GM23248 (cell line): Measurements from ENCODE around the gene MYO5C. TPM values are rescaled to one million over a fixed set of nuclear protein-coding genes. Genes with fewer than 3 reads are reported as not detected.

Experiments used
- DNase-seq: peaks from one replicate; pipeline ENCODE4 v3.0.0-alpha.2; 2015
- H2AFZ ChIP-seq: fragments of 200-600 bp; sonication (generic); 2 replicates; pipeline ENCODE4 v1.6.1; 2016; ENCODE audit warnings: antibody characterized with exemption
- H3F3A ChIP-seq: fragments of 200-600 bp; sonication (generic); 2 replicates; pipeline ENCODE4 v1.6.1; 2016; ENCODE audit warnings: mild to moderate bottlenecking, antibody characterized with exemption, mixed run types; ENCODE audit not compliant: insufficient read depth
- H3K27ac ChIP-seq: fragments of 200-600 bp; sonication (generic); 2 replicates; pipeline ENCODE4 v1.5.1; 2016; ENCODE audit warnings: mild to moderate bottlenecking
- H3K27me3 ChIP-seq: fragments of 200-600 bp; sonication (generic); replicated peaks from 2 replicates; pipeline ENCODE4 v1.6.1; 2016; ENCODE audit warnings: mild to moderate bottlenecking; ENCODE audit not compliant: insufficient read depth
- H3K36me3 ChIP-seq: fragments of 200-600 bp; sonication (generic); 2 replicates; pipeline ENCODE4 v1.6.1; 2016; ENCODE audit warnings: low read depth, mild to moderate bottlenecking
- H3K4me1 ChIP-seq: fragments of 200-600 bp; sonication (generic); 2 replicates; pipeline ENCODE4 v1.6.1; 2016; ENCODE audit warnings: mild to moderate bottlenecking; ENCODE audit not compliant: insufficient read depth
- H3K4me2 ChIP-seq: fragments of 200-600 bp; sonication (generic); one replicate; pipeline ENCODE4 v1.6.1; 2016; ENCODE audit warnings: mild to moderate bottlenecking; ENCODE audit not compliant: unreplicated experiment
- H3K4me3 ChIP-seq: fragments of 200-600 bp; sonication (generic); 2 replicates; pipeline ENCODE4 v1.5.1; 2016; ENCODE audit warnings: mild to moderate bottlenecking
- H3K79me2 ChIP-seq: fragments of 200-600 bp; sonication (generic); 2 replicates; pipeline ENCODE4 v1.6.1; 2016; ENCODE audit warnings: mild to moderate bottlenecking; ENCODE audit not compliant: insufficient read depth
- H3K9ac ChIP-seq: fragments of 200-600 bp; sonication (generic); 2 replicates; pipeline ENCODE4 v1.6.1; 2016; ENCODE audit warnings: mild to moderate bottlenecking
- H3K9me2 ChIP-seq: fragments of 200-600 bp; sonication (generic); 2 replicates; pipeline ENCODE4 v1.6.1; 2016; ENCODE audit warnings: mixed run types, mild to moderate bottlenecking, moderate library complexity; ENCODE audit not compliant: insufficient read depth
- H3K9me3 ChIP-seq: fragments of 200-600 bp; sonication (generic); one replicate; pipeline ENCODE4 v1.6.1; 2017; ENCODE audit warnings: low read depth
- H4K20me1 ChIP-seq: fragments of 200-600 bp; sonication (generic); 2 replicates; pipeline ENCODE4 v1.6.0; 2016; ENCODE audit not compliant: insufficient read depth
- EZH2 ChIP-seq: fragments of 200-600 bp; sonication (generic); IDR thresholded peaks from 2 replicates; pipeline ENCODE4 v1.6.1; 2018; ENCODE audit warnings: antibody characterized with exemption, mild to moderate bottlenecking; ENCODE audit not compliant: insufficient read depth, poor library complexity, severe bottlenecking
- EZH2phosphoT487 ChIP-seq: fragments of 200-600 bp; sonication (generic); IDR thresholded peaks from 2 replicates; pipeline ENCODE4 v1.6.1; 2018; ENCODE audit warnings: antibody characterized with exemption, moderate library complexity, mild to moderate bottlenecking, low read depth; ENCODE audit not compliant: insufficient read depth
- WGBS, 2 experiments: methylation state at CpG; one replicate each; pipeline ENCODE4 v1.1.6; 2015 to 2017; ENCODE audit warnings: low lambda C conversion rate in 2 of 2, low coverage in 1 of 2; ENCODE audit errors: missing lambda C conversion rate in 2 of 2; 5-methylcytosine and 5-hydroxymethylcytosine counted together
- in situ Hi-C: fragments of 300-500 bp; cut with MboI; formaldehyde crosslinking; loops from 2 replicates; pipeline ENCODE4 v1.15.0; 2020
- polyA plus RNA-seq: library from polyadenylated mRNA; unstranded; fragments of >200 nt; fragmentation: Nextera tagmentation; extraction: Ambion mirVana; gene quantifications from 2 replicates; pipeline ENCODE4 v1.2.1, GENCODE V29; 2016
- total RNA-seq: library from RNA; depleted of rRNA; stranded (reverse); fragments of >200 nt; shearing (Covaris generic); gene quantifications from 2 replicates; pipeline ENCODE4 v1.2.3, GENCODE V29; 2014

Gene MYO5C
- total and polyA plus RNA-seq, 2 experiments from 2014 or later = not detected

DNA sequence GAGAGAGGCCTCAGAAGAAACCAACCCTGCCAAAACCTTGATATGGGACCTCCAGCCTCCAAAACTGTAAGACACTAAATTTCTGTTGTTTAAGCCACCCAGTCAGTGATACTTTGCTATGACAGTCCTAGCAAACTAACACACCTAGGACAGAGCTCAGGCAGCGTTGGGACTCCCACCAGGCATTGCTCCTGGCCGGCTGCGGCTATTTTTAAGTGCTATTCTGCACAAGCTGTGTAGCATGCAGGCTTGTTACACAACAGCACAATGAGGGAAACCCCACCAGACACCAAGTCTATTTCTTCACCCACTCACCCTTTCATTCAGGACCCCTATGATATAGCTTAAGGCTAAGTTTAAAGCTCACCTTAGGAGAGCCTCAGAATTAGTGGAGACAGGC is 57.5 kb downstream of the MYO5C start:
- Histone ChIP-seq H3K27me3 (no peaks in the 10 kb centered on the region), H2AFZ (no peak overlapping the region), H4K20me1 (no peaks in the 10 kb centered on the region), H3K4me3 (no peak overlapping the region), H3K4me1 (peaks cover 10% of the 10 kb centered on the region), H3F3A (peaks cover 6% of the 10 kb centered on the region; the same call in 1 of the 2 replicates), H3K9me2 (no peaks in the 10 kb centered on the region), H3K36me3 (no peaks in the 10 kb centered on the region), H3K9me3 (no peaks in the 10 kb centered on the region), H3K4me2 (no peak overlapping the region), H3K9ac (no peak overlapping the region), H3K79me2 (no peaks in the 10 kb centered on the region), H3K27ac (no peak overlapping the region)
- TF ChIP-seq EZH2phosphoT487 (no peak), EZH2 (no peak)
- DNase-seq = no peak
- WGBS, 2 experiments = 88 to 89% methylated on average over 3 of the region's 3 CpGs
- in situ Hi-C loops = no loop called here

DNA sequence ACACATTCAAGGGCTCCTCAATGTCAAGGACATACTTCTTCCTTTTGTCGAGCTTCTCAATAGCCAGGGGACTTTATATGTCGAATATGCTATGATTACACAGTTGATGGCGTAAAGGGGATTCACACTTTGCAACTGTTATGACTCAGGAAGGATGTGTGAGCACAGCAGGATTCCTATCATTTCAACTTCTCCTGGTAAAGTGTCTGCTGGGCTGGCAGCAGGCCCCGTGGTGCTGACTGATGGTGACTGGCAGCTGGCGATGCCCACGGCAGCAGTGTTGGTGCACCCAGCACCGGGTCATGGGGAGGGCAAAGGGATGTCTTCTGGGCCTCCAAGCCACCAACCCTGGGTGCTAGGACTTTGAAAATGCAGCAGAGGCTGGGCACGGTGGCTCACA is 59.6 kb downstream of the MYO5C start:
- Histone ChIP-seq H3F3A (peaks cover 13% of the 10 kb centered on the region; the same call in 1 of the 2 replicates), H3K27me3 (no peaks in the 10 kb centered on the region), H3K79me2 (no peaks in the 10 kb centered on the region), H3K36me3 (no peaks in the 10 kb centered on the region), H3K9ac (no peak overlapping the region), H3K9me3 (no peaks in the 10 kb centered on the region), H2AFZ (no peak overlapping the region), H3K9me2 (no peaks in the 10 kb centered on the region), H4K20me1 (no peaks in the 10 kb centered on the region), H3K27ac (no peak overlapping the region), H3K4me3 (no peak overlapping the region), H3K4me2 (no peak overlapping the region), H3K4me1 (peaks cover 18% of the 10 kb centered on the region)
- 88 to 91% methylated on average over 8 of the region's 8 CpGs for WGBS, 2 experiments
- no peak for TF ChIP-seq EZH2
- TF ChIP-seq EZH2phosphoT487 = no peak
- DNase-seq = no peak
- in situ Hi-C loops = no loop called here

DNA sequence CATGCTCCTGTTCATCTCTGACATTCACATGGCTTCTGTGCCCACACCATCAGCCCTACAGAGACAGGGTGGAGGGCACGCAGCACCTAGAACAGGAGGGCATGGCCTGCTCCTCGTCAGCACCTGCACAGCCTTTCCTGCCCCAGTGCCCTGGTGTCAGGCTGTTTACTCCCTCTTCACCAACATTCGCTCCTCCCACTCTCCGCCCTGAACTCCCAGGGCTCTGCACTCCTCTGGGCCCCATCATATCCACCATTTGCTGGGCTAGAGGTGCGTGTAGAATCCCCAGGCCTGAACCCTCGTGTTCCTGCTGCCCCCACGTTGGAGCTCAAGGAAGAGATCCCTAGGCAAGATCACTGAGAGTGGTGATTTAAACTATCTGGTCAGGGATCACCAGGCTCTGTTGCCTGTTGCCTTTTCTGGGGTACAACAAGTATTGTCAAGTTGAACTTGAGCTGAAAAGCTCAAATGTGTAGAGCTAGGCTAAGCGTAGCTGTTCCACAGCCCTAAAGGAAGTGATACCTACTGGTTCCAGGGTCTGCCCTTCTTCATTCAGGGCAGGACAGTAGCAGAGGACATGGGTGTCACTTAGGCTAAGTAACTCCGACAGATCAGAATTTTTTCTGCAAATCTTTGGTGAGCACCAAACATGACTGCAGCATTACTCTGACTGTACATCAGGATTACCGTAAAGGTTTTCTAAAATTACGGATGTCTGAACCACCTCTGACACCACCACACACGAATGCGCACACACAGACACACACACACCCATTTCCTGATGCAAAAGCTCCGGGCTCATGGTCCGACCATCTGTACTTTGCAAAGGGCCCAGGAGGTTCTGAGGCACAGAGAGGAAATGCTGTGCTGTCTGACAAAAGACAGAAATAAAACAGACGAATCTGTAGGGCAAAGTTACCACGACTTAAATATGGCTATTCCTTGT is 60.7 kb downstream of the MYO5C start:
- Histone ChIP-seq H3K9me2 (no peaks in the 10 kb centered on the region), H3K4me3 (no peak overlapping the region), H3K79me2 (no peaks in the 10 kb centered on the region), H3K27ac (no peak overlapping the region), H2AFZ (no peak overlapping the region), H3K9me3 (no peaks in the 10 kb centered on the region), H4K20me1 (no peaks in the 10 kb centered on the region), H3K4me1 (peaks cover 18% of the 10 kb centered on the region), H3F3A (peaks cover 13% of the 10 kb centered on the region; the same call in 1 of the 2 replicates), H3K36me3 (no peaks in the 10 kb centered on the region), H3K27me3 (no peaks in the 10 kb centered on the region), H3K9ac (no peak overlapping the region), H3K4me2 (no peak overlapping the region)
- in situ Hi-C loops = no loop called here
- TF ChIP-seq EZH2phosphoT487 = no peak
- no peak for TF ChIP-seq EZH2
- DNase-seq = no peak
- 82% methylated on average over 17 of the region's 17 CpGs for WGBS, 2 experiments

DNA sequence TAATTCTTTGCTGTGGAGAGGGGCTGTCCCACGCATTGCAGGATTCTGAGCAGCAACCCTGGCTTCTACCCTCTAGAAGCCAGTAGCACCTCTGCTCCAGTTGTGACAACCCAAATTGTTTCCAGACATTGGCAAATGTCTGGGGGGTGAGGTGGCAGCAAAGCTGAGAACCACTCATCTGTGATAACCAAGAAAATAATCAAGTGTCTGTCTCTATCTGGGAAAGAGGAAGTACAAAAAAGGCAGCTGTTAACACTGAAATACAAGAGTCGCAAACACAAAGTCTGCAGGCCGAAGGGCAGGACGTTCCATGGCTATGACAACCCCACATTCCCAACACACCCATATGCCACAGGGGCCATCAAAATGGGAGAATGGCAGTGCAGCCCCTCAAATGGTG is 62.2 kb downstream of the MYO5C start:
- no peaks in the 10 kb centered on the region for H3K27me3 ChIP-seq
- H3K4me1 ChIP-seq = peaks cover 18% of the 10 kb centered on the region
- in situ Hi-C loops = no loop called here
- peak overlapping the region; percentile 35 for H3K4me3 ChIP-seq
- no peaks in the 10 kb centered on the region for H3K9me2 ChIP-seq
- no peak overlapping the region for H3K9ac ChIP-seq
- no peaks in the 10 kb centered on the region for H3K9me3 ChIP-seq
- 16 to 17% methylated on average over 4 of the region's 4 CpGs for WGBS, 2 experiments
- TF ChIP-seq EZH2phosphoT487 (no peak), EZH2 (no peak)
- H3K27ac ChIP-seq = peak overlapping the region; percentile 32
- H3F3A ChIP-seq = peaks cover 13% of the 10 kb centered on the region; the same call in 1 of the 2 replicates
- peak; percentile 57 for DNase-seq
- H3K4me2 ChIP-seq = peak overlapping the region; percentile 70
- H4K20me1 ChIP-seq = no peaks in the 10 kb centered on the region
- H3K36me3 ChIP-seq = no peaks in the 10 kb centered on the region
- peak overlapping the region; percentile 67 for H2AFZ ChIP-seq
- no peaks in the 10 kb centered on the region for H3K79me2 ChIP-seq
